ENCODE results near the gene SH3TC1. TPM values are rescaled to one million over a fixed set of nuclear protein-coding genes. Genes with fewer than 3 reads are reported as not detected.

SH3TC1 gene
- total and polyA plus RNA-seq, 9 donors, result 1.1 to 34.5 (median 5.4) TPM

DNA sequence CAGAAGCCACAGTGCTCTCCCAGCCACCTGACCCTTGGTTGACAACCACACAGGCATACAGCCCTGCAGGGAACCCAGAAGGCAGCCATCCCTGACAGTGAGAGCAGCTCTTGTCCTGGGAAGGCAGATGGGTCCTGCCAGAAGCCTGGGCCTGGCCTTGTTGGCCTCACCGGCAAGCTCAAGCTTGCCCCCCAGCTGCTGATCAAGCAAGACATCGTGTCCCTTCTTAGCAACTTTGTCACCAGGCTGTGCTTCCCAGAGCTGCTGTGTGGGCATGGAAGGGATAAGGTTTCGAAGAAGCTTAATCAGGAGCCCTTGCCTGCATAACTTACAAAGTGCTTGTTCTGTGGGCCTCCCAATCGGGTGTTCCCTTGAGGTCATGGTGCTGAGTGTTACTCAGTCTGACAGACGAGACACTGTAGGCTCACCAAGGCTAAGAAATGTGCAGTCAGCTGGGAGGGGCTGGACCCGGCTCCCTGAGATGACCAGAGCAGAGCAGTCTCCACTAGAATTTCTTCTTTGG lies 33.7 kb upstream of the SH3TC1 start:
- Histone ChIP-seq H3K4me1 (ENCODE audit: insufficient read depth) (no peaks in the 10 kb centered on the region), H3K27ac (no peak overlapping the region), H3K9me3 (no peaks in the 10 kb centered on the region), H3K4me3 (no peak overlapping the region), H3K36me3 (no peaks in the 10 kb centered on the region), H3K27me3 (no peaks in the 10 kb centered on the region)
- 58 to 68% (median 59%) methylated on average over 6 of the region's 6 CpGs for WGBS, 3 donors
- TF ChIP-seq EP300 (IDR thresholded peaks at IDR 0.05) (no peak), POLR2A (IDR thresholded peaks at IDR 0.05) (no peak)
- TF ChIP-seq, protein P1, sequence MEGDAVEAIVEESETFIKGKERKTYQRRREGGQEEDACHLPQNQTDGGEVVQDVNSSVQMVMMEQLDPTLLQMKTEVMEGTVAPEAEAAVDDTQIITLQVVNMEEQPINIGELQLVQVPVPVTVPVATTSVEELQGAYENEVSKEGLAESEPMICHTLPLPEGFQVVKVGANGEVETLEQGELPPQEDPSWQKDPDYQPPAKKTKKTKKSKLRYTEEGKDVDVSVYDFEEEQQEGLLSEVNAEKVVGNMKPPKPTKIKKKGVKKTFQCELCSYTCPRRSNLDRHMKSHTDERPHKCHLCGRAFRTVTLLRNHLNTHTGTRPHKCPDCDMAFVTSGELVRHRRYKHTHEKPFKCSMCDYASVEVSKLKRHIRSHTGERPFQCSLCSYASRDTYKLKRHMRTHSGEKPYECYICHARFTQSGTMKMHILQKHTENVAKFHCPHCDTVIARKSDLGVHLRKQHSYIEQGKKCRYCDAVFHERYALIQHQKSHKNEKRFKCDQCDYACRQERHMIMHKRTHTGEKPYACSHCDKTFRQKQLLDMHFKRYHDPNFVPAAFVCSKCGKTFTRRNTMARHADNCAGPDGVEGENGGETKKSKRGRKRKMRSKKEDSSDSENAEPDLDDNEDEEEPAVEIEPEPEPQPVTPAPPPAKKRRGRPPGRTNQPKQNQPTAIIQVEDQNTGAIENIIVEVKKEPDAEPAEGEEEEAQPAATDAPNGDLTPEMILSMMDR (IDR thresholded peaks at IDR 0.05), result no peak
- no peak for DNase-seq
- intact Hi-C loops (cut with DNase I), result loop anchor here in 1 of 4 donors (10.0 kb wide), 1 partner anchor 239 kb away; no protein-coding TSS in a partner anchor

DNA sequence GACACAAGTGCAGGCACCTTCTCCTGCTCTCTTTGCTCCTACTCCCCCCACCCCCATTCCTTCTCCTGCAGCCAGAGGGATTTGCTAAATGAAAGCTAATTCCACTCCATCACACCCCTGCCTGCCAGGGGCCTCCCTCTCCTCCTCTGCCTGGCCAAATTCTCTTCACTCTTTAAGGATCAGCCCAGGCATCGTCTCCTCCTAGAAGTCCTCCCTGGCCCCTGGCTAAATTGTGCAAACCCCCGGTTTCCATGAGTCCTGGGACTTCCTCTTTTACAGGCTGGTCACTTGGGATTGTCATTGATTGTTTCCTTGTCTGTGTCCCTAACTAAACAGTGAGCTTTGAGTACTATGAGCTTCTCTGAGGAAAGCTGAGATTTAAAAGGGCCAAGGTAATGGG lies 31.8 kb upstream of the SH3TC1 start:
- intact Hi-C loops (cut with DNase I), result loop anchor here in 1 of 4 donors (10.0 kb wide), 1 partner anchor 238 kb away; no protein-coding TSS in a partner anchor
- Histone ChIP-seq H3K27ac (no peak overlapping the region), H3K9me3 (no peaks in the 10 kb centered on the region), H3K4me3 (no peak overlapping the region), H3K4me1 (ENCODE audit: insufficient read depth) (no peaks in the 10 kb centered on the region), H3K36me3 (no peaks in the 10 kb centered on the region), H3K27me3 (no peaks in the 10 kb centered on the region)
- DNase-seq, result no peak
- 61 to 71% (median 63%) methylated on average over 2 of the region's 2 CpGs for WGBS, 3 donors
- TF ChIP-seq EP300 (IDR thresholded peaks at IDR 0.05) (no peak), POLR2A (IDR thresholded peaks at IDR 0.05) (no peak)
- TF ChIP-seq, protein P1 (IDR thresholded peaks at IDR 0.05), result no peak

DNA sequence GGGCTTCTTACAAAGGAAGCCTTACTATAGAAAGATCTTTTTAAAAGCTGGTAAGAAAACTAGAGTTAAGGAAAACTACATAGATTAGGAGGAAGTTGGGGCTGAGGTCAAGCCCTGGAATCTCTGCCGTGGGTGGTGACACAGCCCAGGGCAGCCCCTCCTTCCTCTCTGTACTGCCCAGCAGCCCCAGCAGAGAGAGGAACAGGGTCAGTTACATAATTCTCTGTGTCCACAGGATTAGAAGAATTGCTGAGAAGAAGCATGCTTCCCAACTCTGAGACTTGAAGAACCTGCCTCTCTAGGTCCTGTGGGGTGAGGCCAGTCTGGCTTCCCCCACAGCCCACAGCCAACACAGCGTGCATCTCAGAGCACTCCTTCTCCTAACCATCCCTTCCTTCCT lies 31.3 kb upstream of the SH3TC1 start:
- Histone ChIP-seq H3K4me1 (ENCODE audit: insufficient read depth) (no peaks in the 10 kb centered on the region), H3K36me3 (no peaks in the 10 kb centered on the region), H3K27me3 (no peaks in the 10 kb centered on the region), H3K4me3 (no peak overlapping the region), H3K27ac (no peak overlapping the region), H3K9me3 (no peaks in the 10 kb centered on the region)
- TF ChIP-seq EP300 (IDR thresholded peaks at IDR 0.05) (no peak), POLR2A (IDR thresholded peaks at IDR 0.05) (no peak)
- TF ChIP-seq, protein P1 (IDR thresholded peaks at IDR 0.05), result no peak
- WGBS, 3 donors, result 22 to 37% (median 24%) methylated on average over 2 of the region's 2 CpGs
- no peak for DNase-seq
- intact Hi-C loops (cut with DNase I), result loop anchor here in 1 of 4 donors (10.0 kb wide), 1 partner anchor 237 kb away; no protein-coding TSS in a partner anchor

DNA sequence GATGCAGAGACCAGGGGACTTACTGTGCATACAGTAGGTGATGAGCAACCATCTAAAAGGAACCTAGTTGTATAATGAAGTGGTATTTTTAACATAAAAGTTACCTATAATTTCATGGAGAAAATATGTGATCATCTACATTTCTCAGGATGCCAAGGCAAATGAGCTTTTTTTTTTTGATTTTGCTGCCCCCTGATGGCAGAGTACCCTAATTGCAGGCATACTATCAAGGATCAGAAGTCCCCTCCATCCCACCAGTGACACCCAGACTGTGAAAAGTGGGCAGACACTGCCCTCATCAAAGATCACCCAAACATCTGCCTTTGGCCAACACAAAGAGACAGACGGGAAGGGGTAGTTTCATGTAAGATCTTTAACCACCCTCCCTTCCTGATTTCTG lies 30.9 kb upstream of the SH3TC1 start:
- Histone ChIP-seq H3K27me3 (no peaks in the 10 kb centered on the region), H3K4me3 (no peak overlapping the region), H3K27ac (no peak overlapping the region), H3K9me3 (no peaks in the 10 kb centered on the region), H3K4me1 (ENCODE audit: insufficient read depth) (no peaks in the 10 kb centered on the region), H3K36me3 (no peaks in the 10 kb centered on the region)
- no peak for DNase-seq
- 88 to 100% (median 95%) methylated on average over 1 of the region's 1 CpG for WGBS, 3 donors
- TF ChIP-seq, protein P1 (IDR thresholded peaks at IDR 0.05), result no peak
- no peak for TF ChIP-seq EP300 (IDR thresholded peaks at IDR 0.05)
- no peak for TF ChIP-seq POLR2A (IDR thresholded peaks at IDR 0.05)
- intact Hi-C loops (cut with DNase I), result loop anchor here in 1 of 4 donors (10.0 kb wide), 1 partner anchor 237 kb away; no protein-coding TSS in a partner anchor
